ENCODE data around the gene MLLT10. TPM values are rescaled to one million over a fixed set of nuclear protein-coding genes. Genes with fewer than 3 reads are reported as not detected.

Gene MLLT10
- total RNA-seq, 1 donor from 2014 or later = 43.9 TPM

- no peaks in the 10 kb centered on the region for H3K27me3 Mint-ChIP-seq (ENCODE audit: unreplicated experiment)
These were observed 19.8 kb upstream of the MLLT10 start for GRCh38 chr10:21514129-21514817.

GRCh38 chr10:21514818-21515351, 19.1 kb upstream of the MLLT10 start:
- peak overlapping the region; percentile 84 for H3K4me3 Mint-ChIP-seq (ENCODE audit: unreplicated experiment)
- peaks cover 69% of the 10 kb centered on the region for H3K4me1 Mint-ChIP-seq (ENCODE audit: unreplicated experiment)
- H3K27me3 Mint-ChIP-seq (ENCODE audit: unreplicated experiment) = no peaks in the 10 kb centered on the region
- no peak for TF ChIP-seq CTCF (IDR thresholded peaks at IDR 0.05)
- H3K36me3 Mint-ChIP-seq (ENCODE audit: unreplicated experiment) = no peaks in the 10 kb centered on the region
- peak overlapping the region; percentile 88 for H3K27ac Mint-ChIP-seq (ENCODE audit: unreplicated experiment)
- H3K9me3 Mint-ChIP-seq (ENCODE audit: unreplicated experiment) = no peaks in the 10 kb centered on the region
- no peak for DNase-seq (ENCODE audit: extremely low spot score, unreplicated experiment)

More at GRCh38 chr10:21514129-21514817, 19.8 kb upstream of the MLLT10 start:
- peak overlapping the region; percentile 84 for H3K4me3 Mint-ChIP-seq (ENCODE audit: unreplicated experiment)
- peak overlapping the region; percentile 88 for H3K27ac Mint-ChIP-seq (ENCODE audit: unreplicated experiment)
- DNase-seq (ENCODE audit: extremely low spot score, unreplicated experiment) = no peak
- H3K4me1 Mint-ChIP-seq (ENCODE audit: unreplicated experiment) = peaks cover 64% of the 10 kb centered on the region
- TF ChIP-seq CTCF (IDR thresholded peaks at IDR 0.05) = no peak
- H3K9me3 Mint-ChIP-seq (ENCODE audit: unreplicated experiment) = no peaks in the 10 kb centered on the region
- H3K36me3 Mint-ChIP-seq (ENCODE audit: unreplicated experiment) = no peaks in the 10 kb centered on the region

GRCh38 chr10:21515361-21516241, 18.4 kb upstream of the MLLT10 start:
- H3K4me3 Mint-ChIP-seq (ENCODE audit: unreplicated experiment) = peak overlapping the region; percentile 84
- H3K36me3 Mint-ChIP-seq (ENCODE audit: unreplicated experiment) = no peaks in the 10 kb centered on the region
- H3K27me3 Mint-ChIP-seq (ENCODE audit: unreplicated experiment) = no peaks in the 10 kb centered on the region
- TF ChIP-seq CTCF (IDR thresholded peaks at IDR 0.05) = no peak
- no peak for DNase-seq (ENCODE audit: extremely low spot score, unreplicated experiment)
- H3K27ac Mint-ChIP-seq (ENCODE audit: unreplicated experiment) = peak overlapping the region; percentile 88
- H3K4me1 Mint-ChIP-seq (ENCODE audit: unreplicated experiment) = peaks cover 72% of the 10 kb centered on the region
- H3K9me3 Mint-ChIP-seq (ENCODE audit: unreplicated experiment) = no peaks in the 10 kb centered on the region

GRCh38 chr10:21516242-21517131, 17.5 kb upstream of the MLLT10 start:
- Mint-ChIP-seq H3K4me3 (ENCODE audit: unreplicated experiment) (peak overlapping the region; percentile 84), H3K27me3 (ENCODE audit: unreplicated experiment) (no peaks in the 10 kb centered on the region), H3K36me3 (ENCODE audit: unreplicated experiment) (no peaks in the 10 kb centered on the region), H3K27ac (ENCODE audit: unreplicated experiment) (peak overlapping the region; percentile 88), H3K9me3 (ENCODE audit: unreplicated experiment) (no peaks in the 10 kb centered on the region), H3K4me1 (ENCODE audit: unreplicated experiment) (peaks cover 71% of the 10 kb centered on the region)
- TF ChIP-seq CTCF (IDR thresholded peaks at IDR 0.05) = no peak
- no peak for DNase-seq (ENCODE audit: extremely low spot score, unreplicated experiment)

All from osteocyte (in vitro differentiated cells).